ENCODE results near the gene TMEM120B.

TMEM120B gene

DNA sequence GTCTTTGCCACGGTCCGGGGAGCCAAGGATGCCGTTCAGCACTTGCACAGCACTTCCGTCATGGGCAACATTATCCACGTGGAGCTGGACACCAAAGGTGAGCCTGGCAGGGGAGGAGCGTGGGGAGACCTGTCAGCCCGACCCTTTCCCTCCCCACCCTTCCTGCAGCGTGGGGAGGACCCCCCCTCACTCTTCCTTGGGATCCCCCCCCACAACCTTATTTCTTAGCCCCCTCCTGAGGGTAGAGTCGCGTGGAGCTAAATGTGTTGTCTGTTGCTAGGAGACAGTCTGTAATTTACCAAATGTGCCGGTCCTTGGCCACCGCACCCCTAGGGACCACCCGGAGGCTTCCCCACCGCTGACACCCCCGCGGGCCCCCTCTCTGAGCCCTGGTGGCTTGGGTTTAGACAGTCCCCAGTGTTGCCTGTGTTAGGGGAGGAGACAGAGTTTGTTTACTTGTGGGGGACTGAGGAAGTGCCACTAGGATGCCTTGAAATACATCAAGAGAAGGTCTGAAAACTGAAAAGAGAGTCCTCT, 93.5 kb downstream of the TMEM120B start:
- DNase-seq: peak; percentile 46

DNA sequence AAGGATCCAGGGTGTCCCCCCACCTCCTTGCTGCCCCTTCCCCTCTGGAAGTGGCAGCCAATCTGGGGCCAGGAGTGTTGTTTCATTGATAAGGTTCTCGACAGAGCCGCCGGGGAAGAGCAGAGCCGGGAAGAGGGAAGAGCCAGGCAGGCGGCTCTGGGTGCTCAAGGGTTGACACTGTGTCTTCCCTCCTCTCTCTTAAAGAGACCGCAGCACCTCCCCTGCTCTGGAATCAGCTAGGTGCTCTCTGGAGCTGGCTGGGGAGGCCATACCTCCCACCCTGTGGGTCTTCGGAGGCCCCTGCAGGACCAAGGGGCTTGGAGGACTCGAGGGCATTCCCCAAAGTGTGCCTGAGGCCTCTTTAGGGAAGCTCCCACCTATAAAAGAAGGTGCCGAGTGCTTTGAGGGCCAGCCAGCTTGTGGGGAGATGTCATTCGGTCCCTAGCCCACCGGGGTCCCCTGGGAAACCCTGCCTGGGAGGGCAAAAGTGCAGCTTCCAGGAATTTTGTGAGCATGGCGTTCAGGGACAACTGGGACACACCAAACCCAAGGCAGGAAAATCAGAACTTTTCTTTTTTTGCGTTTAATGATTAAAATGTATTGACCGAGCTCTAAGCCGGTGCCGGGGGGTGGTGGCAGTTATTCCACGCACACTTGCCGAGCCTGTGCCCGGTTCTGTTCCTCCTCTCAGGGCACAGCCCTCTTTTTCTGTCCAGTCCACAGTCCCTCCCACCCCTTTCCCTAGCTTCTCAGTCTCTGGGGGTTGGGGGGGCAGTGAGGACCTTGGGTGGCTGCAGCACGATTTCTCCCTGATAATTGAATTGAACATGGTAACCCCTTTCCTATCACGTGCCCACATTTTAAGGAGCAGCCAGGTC, 94.2 kb downstream of the TMEM120B start:
- peak; percentile 23 for DNase-seq

DNA sequence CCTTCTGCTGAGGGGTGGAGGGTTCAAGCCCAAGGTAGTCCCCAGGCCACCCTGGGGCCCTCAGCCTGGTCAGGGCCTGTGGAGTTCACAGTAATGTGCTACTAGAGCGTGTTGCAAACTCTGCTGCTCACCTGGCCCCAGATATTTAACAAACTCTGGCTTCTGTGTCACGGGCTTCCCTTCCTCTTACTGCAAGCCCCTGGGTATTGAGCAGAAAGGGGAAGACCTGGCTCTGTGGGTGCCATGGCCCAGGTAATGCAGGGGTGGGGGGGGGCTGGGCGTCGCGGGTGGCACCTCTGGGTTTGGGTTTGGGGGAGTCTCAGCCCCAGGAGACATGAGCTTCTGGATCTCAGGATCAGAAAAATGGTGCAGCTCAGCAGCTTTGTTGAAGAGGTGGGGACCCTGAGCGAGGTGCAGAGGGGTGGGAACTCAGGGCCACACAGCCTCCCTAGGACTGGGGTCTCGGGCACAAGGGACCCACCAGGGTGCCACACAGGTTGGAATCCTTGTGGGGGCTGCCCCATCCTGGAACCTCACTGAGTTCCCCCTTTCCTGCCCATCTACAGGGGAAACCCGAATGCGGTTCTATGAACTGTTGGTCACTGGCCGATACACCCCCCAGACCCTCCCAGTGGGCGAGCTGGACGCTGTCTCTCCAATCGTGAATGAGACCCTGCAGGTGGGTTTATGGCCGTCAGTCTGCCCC, 95.2 kb downstream of the TMEM120B start:
- DNase-seq: no peak

DNA sequence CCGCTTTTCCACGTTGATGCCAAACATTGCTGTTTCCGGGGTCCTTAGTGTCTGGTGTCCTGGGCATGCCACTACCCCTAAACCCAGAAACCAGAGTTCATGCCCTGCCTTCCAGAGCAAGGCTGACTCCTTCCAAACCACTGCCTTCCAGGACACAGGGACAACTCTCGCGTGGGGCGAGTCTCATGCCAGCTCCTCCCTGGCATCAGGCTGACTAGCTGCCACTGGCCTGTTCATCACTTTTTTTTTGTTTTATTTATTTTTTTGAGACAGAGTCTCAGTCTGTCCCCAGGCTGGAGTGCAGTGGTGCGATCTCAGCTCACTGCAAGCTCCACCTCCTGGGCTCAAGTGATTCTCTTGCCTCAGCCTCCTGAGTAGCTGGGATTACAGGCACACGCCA, 96.1 kb downstream of the TMEM120B start:
- DNase-seq: no peak

DNA sequence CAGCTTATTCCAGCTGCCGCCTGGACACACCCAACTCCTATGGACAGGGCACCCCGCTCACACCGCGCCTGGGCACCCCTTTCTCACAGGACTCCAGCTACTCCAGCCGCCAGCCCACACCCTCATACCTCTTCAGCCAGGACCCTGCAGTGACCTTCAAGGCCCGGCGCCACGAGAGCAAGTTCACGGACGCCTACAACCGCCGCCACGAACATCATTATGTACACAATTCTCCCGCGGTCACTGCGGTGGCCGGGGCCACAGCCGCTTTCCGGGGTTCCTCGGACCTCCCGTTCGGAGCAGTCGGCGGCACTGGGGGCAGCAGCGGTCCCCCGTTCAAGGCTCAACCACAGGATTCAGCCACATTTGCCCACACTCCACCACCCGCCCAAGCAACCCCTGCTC, 97.2 kb downstream of the TMEM120B start:
- DNase-seq: no peak

DNA sequence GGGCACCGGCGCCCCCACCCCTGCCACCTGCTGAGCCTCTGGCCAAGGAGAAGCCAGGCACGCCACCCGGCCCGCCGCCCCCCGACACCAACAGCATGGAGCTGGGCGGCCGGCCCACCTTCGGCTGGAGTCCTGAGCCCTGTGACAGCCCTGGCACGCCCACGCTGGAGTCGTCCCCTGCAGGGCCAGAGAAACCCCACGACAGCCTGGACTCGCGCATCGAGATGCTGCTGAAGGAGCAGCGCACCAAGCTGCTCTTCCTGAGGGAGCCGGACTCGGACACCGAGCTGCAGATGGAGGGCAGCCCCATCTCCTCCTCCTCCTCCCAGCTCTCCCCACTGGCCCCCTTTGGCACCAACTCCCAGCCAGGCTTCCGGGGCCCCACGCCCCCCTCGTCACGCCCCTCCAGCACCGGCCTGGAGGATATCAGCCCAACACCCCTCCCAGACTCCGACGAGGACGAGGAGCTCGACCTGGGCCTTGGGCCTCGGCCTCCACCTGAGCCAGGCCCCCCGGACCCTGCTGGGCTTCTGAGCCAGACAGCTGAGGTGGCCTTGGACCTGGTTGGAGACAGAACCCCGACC, 97.8 kb downstream of the TMEM120B start:
- DNase-seq: no peak

DNA sequence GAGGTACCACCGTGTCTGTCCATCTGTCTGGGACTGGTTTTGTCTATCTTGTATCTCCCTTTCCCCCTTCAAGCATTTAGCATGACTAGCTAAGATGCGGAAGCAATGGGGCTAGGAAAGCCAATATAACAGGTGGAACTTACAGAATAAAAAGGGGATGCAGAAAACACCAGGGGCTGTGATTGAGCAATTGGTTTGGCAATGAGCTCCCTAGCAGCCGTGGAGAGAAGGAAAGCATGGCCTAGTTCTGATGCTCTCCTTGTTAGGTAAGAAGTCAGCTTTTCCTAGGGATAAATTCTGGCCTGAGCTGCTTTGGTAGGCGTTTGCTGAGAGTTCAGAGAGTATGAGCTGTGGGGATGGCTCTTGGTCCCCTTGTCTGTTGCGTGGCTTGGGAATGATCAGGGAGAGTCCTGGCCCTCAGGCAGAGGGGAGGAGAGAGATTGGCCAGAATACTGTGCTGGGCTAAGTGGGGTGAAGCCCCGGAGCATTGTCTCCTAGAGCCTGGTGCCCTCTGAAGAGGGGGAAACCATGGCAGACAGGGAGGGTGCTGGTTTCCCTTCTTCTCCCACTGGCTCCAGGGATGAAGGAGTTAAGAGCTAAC, 98.4 kb downstream of the TMEM120B start:
- DNase-seq: no peak

DNA sequence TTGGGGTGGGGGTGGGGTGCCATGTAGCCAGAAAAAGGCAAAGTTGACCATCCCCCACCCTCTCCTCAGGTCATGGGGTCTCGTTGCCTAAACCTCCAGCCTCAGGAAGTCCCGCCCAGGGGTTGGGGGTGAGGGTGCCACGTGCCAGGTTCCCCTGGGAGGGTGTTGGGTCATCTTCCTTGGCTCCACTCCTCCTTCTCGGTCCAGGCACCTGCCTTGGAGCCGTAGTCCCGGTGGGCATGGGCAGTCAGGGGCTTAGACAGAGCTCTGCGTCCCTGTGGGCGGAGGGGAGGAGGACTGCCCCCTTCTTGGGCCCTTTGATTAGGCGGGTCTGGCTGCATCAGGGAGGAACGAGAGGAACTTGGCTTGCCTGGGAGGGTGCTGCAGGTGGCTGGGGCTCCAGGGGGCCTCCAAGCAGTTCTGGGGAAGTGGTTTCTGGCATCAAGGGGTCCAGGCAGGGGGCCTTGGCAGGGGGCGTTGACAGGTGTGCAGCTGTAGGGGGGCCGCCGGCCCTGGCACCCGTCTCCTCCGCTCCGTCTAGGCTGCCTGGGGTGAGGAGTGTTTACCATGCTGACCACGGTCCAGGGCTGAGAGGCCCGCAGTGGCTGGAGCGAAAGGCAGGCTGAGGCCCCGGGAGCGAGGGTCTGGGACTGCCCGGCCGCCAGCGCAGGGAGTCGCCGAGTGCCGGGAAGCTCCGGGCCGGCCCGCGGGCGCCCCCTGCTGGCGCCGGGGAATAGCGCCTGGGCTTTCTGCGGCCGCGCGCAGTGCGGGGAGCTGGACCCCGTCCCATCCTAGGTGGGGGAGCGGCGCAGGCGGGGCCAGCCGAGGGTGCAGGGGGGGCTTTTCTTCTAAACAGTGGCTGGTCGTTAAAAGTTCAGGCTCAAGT, 99.1 kb downstream of the TMEM120B start:
- DNase-seq: peak; percentile 91

DNA sequence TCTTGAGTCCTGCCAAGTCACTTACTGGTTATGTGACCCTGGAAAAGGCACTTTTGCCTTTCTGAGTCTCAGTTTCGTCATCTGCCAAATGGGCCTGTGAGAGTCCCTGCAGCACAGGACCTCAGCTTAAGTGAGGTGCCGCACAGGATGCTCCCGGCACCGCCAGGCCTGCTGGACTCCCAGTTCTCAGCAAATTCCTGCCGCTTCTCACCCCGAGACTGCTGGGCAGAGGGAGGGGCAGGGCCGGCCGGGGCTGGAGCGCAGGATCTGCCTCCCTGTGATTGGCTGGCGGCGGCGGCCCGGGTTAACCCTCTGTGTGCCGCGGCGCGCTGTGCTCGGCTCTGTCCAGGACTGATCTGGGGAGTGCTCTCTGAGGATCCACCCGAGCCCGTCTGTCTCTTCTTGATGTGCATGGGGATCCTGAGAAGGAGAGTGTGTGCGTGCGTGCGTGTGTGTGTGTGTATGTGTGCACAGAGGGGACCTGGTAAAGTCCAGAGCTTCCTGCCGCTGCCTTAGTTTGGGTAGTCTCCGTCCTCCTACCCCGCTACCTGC, 99.8 kb downstream of the TMEM120B start:
- no peak for DNase-seq

DNA sequence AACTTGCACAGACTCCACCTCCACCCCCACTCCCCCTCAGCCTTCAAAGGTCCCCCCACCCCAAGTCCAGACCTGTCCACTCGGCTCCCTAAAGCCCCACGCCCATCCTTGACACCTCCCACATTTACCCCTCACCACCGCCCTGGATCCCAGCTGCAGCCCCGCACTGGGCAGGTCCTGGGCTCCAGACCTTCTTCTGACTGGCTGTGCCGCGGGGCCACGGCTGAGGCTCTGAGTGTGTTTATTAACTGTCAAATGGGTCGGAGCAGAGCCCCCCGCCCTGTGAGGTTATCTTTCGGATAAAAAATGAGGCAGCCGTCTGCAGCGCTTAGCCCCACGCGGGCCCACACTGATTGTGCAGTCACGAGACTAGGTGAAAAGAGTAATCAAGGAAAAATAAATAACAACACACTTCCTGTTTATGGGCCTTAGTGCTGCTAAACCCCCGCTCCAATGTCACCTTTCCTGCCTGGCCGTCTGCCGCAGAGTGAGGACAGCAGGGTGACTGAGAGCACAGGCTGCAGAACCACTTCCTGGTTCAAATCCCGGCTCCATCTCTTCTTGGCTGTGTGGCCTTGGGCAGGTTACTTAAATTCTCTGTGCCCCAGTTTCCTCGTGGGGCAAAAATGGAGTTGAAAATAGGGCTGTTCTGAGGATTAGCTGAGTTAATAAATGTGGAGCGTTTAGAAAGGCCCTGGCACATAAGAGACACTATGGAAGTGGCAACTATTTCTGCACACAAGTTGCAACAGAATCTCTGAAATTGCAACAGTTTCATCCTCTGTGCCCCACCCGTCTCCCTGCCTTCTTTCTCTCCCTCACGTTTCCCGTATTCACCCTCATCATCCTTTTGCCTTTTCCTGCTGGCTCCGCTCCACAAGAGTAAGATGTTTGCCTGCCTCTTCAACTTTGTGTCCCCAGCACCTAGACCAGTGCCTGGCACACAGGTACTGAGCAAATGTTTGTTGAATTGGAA, 100.7 kb downstream of the TMEM120B start:
- no peak for DNase-seq

DNA sequence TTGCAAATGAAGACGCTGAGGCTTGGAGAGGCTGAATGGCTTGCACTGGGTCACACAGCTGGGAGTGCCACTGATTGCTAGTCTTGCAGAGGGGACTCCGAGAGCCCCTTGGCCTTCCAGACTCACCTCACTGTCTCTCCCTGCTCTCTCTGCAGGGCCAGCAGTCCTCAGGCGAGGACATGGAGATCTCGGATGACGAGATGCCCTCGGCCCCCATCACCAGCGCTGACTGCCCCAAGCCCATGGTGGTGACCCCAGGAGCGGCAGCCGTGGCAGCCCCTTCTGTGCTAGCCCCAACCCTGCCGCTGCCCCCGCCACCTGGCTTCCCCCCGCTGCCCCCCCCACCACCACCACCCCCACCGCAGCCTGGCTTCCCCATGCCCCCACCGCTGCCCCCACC, 101.4 kb downstream of the TMEM120B start:
- no peak for DNase-seq

DNA sequence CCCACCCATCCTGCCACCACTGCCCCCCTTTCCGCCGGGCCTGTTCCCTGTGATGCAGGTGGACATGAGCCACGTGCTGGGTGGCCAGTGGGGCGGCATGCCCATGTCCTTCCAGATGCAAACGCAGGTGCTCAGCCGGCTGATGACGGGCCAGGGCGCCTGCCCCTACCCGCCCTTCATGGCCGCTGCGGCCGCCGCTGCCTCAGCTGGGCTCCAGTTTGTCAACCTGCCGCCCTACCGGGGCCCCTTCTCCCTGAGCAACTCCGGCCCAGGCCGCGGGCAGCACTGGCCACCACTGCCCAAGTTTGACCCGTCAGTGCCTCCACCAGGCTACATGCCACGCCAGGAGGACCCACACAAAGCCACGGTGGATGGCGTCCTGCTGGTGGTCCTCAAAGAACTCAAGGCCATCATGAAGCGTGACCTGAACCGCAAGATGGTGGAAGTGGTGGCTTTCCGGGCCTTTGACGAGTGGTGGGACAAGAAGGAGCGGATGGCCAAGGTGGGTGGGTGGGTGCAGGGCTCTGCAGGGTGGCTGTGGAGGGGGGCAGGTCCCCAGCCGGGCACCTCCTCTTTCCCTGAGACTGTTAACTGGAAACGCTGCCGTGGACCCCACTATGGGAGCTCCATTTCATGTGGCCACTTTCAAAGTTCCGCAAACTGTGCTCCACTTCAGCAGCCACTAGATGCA, 102.0 kb downstream of the TMEM120B start:
- no peak for DNase-seq

DNA sequence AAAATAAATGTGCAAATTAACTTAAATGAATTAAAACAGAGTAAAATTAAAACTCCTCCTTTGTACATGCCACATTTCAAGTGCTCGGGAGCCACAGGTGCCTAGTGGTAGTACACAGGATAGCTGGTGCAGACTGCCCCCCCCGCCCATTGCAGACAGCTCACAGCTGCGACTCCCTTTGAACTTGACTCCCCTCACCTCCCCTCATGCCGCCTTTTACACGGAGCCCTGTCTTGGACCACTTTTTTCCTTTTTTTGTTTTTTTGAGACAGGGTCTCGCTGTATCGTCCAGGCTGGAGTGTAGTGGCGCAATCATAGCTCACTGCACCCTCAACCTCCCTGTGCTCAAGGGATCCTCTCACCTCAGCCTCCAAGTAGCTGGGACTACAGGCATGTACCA, 102.7 kb downstream of the TMEM120B start:
- DNase-seq: no peak

DNA sequence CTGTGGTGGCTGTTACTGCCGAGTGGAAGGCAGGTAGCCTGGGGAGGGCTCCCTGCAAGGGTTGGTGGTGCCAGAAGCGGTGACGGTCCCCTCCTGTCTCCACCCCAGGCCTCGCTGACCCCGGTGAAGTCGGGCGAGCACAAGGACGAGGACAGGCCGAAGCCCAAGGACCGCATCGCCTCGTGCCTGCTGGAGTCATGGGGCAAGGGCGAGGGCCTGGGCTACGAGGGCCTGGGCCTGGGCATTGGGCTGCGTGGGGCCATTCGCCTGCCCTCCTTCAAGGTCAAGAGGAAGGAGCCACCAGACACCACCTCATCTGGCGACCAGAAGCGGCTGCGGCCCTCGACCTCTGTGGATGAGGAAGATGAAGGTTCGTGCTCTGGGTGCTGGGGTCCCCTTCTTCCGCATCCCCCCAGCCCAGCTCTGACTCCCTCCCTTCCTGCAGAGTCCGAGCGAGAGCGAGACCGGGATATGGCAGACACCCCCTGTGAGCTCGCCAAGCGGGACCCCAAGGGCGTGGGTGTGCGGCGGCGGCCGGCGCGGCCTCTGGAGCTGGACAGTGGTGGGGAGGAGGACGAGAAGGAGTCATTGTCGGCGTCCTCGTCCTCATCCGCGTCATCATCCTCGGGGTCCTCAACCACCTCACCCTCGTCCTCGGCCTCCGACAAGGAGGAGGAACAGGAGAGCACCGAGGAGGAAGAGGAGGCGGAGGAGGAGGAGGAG, 104.5 kb downstream of the TMEM120B start:
- DNase-seq: no peak

DNA sequence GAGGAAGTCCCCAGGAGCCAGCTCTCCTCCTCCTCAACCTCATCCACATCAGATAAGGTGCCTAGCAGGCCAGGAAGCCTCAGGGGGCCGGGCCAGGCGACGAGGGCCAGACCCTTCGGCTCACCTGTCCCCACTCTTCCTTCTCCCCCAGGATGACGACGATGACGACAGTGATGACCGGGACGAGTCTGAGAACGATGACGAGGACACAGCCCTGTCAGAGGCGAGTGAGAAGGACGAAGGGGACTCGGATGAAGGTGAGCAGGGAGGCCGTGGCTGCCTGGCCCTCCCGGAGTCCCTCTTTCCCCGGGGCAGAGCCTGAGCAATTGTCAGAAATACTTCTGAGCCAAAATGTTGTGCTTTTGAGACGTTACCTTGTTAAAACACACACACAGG, 105.1 kb downstream of the TMEM120B start:
- no peak for DNase-seq

DNA sequence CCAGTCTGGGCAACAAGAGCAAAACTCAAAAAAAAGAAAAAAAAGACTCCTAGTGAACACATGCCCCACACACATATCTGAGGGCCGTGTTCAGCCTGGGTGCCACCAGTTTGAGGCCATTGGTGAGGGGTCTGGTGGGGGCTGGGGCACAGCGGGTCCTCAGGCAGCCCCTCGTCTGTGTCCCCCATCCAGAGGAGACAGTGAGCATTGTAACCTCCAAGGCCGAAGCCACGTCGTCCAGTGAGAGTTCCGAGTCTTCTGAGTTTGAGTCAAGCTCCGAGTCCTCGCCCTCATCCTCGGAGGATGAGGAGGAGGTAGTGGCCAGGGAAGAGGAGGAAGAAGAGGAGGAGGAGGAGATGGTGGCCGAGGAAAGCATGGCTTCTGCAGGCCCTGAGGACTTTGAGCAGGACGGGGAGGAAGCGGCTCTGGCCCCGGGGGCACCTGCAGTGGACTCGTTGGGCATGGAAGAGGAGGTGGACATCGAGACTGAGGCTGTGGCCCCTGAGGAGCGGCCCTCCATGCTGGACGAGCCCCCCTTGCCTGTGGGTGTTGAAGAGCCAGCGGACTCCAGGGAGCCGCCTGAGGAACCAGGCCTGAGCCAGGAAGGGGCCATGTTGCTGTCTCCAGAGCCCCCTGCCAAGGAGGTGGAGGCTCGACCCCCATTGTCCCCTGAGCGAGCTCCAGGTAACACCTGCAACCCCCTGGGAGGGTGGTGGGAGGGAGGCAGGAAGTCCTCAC, 106.8 kb downstream of the TMEM120B start:
- DNase-seq: no peak

DNA sequence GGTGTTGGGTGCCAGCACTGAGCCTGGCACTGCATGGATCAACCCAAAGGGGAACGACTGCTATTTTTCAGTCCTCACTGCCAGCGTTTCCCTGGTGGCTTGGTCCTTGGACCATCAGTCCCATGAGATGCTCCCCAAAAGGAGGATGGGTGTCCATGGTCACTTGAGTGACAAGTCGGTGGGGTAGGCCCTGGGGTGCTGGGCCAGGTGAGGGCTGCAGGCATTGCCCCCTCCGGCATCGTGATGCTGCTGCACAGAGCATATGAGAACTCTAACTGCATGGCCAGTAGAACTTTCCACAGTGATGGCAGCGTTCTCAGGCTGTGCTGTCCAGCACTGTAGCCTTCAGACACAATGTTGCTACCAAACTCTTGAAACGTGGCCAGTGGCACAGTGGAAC, 107.5 kb downstream of the TMEM120B start:
- DNase-seq: no peak

DNA sequence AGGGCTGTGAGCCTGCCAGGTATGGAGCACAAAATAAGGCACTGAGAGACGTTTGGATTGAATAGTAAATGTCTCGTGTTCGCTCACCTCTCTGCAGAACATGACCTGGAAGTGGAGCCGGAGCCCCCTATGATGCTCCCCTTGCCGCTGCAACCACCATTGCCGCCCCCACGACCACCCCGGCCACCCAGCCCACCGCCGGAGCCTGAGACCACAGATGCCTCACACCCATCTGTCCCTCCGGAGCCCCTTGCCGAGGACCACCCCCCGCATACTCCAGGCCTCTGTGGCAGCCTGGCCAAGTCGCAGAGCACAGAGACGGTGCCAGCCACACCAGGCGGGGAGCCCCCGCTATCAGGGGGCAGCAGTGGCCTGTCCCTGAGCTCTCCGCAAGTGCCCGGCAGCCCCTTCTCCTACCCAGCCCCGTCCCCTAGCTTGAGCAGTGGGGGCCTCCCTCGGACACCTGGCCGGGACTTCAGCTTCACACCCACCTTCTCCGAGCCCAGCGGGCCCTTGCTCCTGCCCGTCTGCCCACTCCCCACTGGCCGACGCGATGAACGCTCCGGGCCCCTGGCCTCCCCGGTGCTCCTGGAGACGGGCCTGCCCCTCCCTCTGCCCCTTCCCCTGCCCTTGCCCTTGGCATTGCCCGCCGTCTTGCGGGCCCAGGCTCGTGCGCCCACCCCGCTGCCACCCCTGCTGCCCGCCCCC, 110.0 kb downstream of the TMEM120B start:
- DNase-seq: no peak
